Hypothalamus (tissue), 51 donors: ENCODE results near the gene BAK1.

Experiments used
- DNase-seq, 51 donors: peaks; one replicate each; lab custom pipeline; 2025; lab: John Stamatoyannopoulos, UW

The BAK1 gene

DNA sequence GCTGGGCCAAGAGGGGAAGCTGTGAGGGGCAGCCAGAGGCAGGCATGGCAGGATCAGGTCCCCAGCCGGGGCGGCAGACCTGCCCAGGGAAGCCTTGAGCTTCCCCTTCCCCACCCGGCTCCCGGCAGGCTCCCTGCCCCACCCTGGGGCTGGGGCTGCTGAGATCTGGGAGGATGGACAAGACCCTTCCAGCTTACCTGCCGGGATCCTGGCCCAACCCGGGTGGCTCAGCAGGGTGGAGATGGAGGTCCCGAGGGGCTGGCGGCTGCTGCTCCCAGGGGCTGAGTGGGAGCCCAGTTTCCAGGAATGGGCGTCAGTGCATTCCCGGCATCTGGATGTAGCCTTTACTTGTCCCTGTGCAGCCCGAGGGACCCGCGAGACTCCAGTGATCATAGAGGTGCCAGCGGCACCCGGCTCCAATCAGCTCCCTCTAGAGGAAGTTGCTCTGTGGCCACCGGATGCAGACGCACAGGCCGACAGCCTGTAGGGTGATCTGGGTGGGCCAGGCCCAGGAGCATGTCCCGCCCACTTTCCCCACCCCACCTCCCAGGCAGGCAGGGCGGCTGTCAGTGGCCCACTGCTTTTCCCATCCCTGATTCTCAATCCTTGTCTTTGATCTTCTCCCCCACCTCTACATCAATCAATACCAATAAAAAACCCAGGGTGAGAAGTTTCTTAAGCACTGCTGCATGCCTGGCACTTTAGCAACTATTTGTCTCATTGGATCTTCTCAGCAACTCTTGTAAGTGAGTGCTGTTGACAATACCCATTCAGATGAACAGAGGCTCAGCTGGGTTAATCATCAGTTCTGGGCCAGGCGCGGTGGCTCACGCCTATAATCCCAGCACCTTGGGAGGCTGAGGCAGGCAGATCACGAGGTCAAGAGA, at the start of gene BAK1:
TSS of gene BAK1 (minus strand) at position 449 of the 887 bp plus-strand sequence. CDS start 2,672 bp downstream, outside the sequence.
- peak; percentile 25 to 97 (median 85) for DNase-seq

GRCh38 chr6:33628401-33628964, 48.4 kb upstream of the BAK1 start:
- DNase-seq = no peak

GRCh38 chr6:33627876-33628275, 47.8 kb upstream of the BAK1 start:
- DNase-seq = no peak

DNA sequence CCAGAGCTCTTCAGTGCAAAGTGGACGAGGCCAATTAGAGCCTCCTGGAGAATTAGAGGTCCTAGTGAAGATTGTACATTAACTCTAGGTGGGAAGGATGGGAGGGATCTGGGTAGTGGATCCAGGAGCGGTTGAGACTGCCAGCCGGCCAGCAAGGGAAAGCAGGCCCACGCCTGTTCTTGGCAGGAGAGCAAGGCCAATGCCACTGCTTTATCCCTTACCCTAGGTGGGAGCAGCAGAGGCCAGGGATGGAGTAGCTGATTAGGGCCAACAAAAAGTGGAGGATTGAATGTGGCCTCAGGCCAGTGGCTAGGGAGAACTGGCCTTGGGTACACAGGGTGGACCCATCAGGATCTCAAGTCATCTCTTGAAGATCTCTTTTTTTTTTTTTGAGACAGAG, 44.8 kb upstream of the BAK1 start:
- DNase-seq = no peak

DNA sequence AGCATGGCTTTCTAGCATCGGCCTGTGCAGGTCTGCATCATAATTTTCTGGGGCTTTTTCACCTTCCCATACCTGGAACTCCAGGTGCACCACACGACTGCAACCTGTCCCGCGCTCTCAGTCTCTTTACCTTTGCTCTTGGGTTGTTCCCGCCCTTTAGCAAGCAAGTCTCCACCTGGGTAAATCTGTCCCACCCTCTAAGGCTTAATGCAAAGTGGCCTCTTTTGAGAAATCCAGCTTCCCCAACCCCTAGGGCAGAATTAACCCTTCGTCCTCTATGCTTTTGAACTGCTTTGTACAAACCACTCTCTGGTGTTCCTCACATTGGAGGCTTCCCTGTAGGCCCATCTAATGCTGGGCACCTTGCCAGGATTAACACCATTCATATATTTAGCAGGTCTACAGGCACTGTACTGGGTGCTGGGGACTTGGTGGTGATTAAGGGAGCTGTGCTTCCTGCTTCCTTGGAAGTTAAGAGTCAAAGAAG, 43.9 kb upstream of the BAK1 start:
- no peak for DNase-seq

- DNase-seq = no peak
Observed at GRCh38 chr6:33622456-33623431, 42.7 kb upstream of the BAK1 start.

- no peak for DNase-seq
Observed at GRCh38 chr6:33621711-33622388, 41.8 kb upstream of the BAK1 start.

- peak in 1 of 51 donors; percentile 5 for DNase-seq
Observed at GRCh38 chr6:33620856-33621710, 41.0 kb upstream of the BAK1 start, which contains the start of gene ITPR3. ITPR3 (plus strand) TSS chr6:33621322; CDS start chr6:33621603, 281 bp downstream.

DNA sequence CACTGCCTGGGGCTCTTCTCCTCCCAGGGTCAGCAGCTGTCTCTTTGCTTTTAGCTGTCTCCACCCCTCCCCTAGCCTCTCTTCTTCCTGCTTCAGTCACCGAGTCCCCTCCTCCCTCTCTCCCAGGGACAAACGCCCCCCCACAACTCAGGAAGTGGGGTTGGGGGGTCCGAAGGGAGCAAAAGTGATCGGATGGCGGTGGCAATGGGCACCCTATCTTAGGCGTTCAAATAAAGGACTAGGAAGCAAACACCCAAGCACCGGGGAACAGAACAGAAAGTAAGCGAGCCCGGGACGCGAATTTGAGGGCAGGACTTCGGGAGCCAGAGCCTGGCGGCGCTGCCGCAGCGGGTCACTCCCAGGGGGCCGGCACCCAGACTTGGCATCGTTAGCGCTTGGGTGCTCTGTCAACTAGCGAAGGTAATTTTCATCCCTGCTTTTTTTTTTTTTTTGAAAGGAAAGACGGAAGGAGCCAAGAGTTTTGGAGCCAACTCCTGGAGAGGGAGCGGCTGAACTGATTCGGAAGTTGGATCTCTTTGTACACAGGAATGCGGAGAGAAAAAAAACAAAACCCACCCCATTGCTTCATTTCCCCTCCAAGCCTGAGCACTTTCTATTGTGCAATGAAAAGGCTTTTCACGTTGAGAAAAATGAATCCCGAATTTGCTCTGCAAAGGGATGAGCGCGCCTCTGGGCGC, 40.2 kb upstream of the BAK1 start:
- peak in 1 of 51 donors; percentile 4 for DNase-seq

GRCh38 chr6:33619166-33619840, 39.2 kb upstream of the BAK1 start:
- DNase-seq = no peak

GRCh38 chr6:33616913-33617312, 36.8 kb upstream of the BAK1 start:
- DNase-seq = no peak

- DNase-seq = no peak
Observed at GRCh38 chr6:33616113-33616512, 36.0 kb upstream of the BAK1 start.

GRCh38 chr6:33613795-33614168, 33.7 kb upstream of the BAK1 start:
- DNase-seq = no peak

DNA sequence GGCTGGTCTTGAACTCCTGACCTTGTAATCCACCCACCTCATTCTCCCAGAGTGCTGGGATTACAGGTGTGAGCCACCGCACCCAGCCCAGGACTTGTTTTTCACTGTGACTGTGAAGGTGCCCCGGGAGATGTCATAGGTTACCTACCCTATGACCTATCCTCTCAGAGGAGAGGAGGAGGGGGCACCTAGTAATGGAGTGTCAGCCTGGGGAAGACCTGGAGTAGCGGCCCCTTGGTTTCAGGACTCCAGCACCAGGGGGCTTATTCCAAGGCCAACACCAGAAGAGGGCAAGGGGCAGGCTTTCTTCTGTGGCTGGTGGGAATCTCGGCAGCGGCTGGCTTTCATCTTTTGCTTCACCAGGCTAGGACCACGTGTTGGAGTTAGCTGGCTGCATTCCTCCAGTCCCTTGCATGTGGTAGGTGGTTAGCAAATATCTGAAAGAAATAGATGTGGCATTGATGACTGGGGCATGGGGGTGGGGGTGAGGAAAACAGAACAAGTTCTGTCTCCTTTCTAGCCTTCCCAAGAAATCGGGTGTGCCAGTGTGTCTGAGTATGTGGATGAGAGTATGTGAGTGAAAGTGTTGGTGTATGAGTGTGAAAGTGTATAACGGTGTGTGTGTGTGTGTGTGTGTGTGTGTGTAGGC, 33.2 kb upstream of the BAK1 start:
- DNase-seq = no peak

- DNase-seq = peak in 33 of 51 donors; percentile 16 to 83 (median 57)
Observed at GRCh38 chr6:33610779-33611732, 31.0 kb upstream of the BAK1 start.

- DNase-seq = no peak
Observed at GRCh38 chr6:33610067-33610466, 30.0 kb upstream of the BAK1 start.
